ENCODE results near the gene ZNF382.
"Not testable (repeated sequence)": the region's sequence is repeated elsewhere in the genome, so short reads cannot be mapped to it uniquely, and the experiment has no call there.

The ZNF382 gene

GRCh38 chr19:36605101-36605876, at the start of gene ZNF382:
ZNF382 (plus strand) TSS chr19:36605313; CDS start chr19:36609915, 4,602 bp downstream.
- DNase-seq (ENCODE audit: low spot score) = peak; percentile 99

- no peak for DNase-seq (ENCODE audit: low spot score)
Measured at GRCh38 chr19:36564391-36564790, 40.7 kb upstream of the ZNF382 start.

DNA sequence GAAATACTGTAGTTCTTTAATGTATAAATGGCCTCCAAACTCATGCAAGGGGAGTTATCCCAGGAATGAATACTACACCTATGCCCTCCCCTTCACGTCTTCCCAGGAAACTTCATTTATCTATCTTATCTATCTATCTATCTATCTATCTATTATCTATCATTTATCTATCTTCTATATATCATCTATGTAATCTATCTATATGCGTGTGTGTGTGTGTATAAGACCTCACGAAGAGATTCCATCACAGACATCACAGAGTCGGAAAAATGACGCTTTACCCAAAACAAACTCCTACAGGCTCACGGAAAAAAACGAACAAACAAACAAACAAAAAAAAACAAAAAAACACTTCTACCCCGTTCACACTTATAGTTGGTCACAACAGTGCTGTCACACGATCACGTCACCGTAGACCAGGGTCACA, 32.5 kb upstream of the ZNF382 start:
- no peak for DNase-seq (ENCODE audit: low spot score)

DNA sequence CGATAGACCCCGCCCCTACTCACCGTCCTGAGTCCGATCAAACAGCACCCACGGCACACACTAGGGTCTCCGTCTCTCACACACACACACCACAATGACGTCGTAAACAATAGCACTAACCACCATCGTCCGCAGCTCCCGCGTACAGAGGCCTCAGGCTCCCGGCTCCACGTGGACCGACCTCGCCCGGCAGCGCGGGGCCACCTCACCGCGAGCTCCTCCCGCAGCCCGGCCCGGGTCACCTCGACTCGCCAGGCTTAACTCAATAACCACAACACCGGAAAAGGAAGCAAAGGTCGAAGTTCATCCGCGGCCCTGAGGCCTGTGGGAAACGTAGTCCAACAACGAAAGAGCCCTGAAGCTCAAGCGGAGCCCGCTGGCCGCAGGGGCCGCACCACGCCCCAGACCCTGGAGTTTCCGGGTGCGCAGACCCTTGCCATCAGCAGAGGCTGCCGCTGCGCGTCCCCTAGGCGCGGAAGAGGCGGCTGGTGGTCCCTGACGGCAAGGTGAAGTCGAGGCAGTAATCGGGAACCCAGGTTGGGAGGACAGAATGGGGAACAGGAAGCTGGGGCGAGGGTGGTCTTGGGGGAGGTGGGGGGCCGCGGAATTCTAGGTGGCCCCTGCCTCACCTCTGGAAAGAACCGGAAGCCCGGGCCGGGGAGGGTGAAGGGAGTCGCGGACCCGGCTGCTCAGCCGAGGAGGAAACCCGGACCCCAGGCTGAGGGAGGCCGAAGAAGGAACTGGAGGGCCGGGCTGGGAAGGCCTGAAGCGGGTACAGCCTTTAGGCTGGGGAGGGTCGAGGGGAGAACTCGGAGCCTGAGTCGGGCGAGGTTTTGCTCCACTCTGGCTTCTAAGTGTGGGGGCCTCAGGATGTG, 31.9 kb upstream of the ZNF382 start, which contains the start of gene ZNF529:
Gene ZNF529 (minus strand): TSS at position 273 of the 875 bp plus-strand sequence. CDS start 946 bp downstream, outside the sequence.
- peak; percentile 92 for DNase-seq (ENCODE audit: low spot score)

GRCh38 chr19:36573895-36574720, 31.0 kb upstream of the ZNF382 start:
- no peak for DNase-seq (ENCODE audit: low spot score)

DNA sequence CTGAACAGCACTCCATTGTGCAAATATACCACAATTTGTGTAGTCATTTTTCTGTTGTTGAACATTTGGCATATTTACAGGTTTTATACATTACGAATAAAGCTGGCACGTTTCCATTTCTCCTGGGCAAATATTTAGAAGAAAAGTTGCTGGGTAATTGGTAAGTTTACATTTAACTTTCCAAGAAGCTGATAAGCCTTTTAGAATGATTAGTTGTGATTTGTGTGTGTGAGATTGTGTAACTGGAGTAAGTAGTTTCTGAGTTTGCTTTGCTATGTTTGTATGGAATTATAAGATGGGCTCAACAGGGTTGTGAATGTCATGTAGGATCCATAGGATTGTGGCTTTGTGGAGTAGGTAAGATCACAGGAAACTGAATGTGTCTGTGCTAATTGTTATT, 30.4 kb upstream of the ZNF382 start:
- no peak for DNase-seq (ENCODE audit: low spot score)

DNA sequence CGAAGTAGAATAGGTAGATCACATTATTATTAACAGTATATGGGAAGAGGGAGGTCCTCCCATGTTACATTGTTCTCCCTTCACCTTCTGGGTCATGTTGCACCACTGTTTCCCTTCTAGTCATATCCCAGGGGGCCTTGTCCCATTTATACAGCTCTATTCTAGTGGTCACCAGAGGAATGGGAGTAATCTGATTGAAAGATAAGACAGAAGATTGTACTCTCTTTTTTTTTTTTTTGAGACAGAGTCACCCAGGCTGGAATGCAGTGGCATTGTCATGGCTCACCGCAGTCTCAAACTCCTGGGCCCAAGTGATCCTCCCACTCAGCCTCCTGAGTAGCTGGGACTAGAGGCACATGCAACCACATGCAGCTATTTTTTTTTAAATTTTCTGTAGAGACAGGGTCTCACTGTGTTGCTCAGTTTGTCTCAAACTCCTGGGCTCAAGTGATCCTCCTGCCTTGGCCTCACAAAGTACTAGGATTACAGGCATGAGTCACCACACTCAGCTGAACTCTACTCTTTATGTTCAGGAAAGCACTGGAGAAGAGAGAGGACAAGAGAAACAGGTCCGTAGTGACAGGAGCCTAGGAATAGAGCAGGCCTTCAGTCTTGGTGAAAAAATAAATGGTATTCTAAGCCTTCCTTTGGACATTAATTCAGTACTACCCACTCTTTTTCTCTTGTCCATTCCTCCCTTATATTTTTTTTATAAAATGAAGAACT, 27.7 kb upstream of the ZNF382 start:
- DNase-seq (ENCODE audit: low spot score) = no peak

DNA sequence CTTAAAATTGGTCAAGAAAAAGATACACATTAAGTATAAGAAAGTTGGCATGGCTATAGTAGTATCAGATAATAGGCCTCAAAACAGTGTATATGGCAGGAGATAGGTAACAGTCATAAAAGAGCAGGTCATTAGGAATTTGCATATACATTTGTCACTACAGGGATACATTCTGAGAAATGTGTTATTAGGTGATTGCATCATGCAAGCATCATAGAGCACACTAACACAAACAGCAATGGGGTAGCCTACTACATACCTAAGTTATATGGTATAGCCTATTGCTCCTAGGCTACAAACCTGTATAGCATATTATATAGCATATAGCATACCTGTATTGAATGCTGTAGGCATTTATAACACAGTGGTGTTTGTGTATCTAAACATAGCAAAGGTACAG, 25.9 kb upstream of the ZNF382 start:
- no peak for DNase-seq (ENCODE audit: low spot score)

DNA sequence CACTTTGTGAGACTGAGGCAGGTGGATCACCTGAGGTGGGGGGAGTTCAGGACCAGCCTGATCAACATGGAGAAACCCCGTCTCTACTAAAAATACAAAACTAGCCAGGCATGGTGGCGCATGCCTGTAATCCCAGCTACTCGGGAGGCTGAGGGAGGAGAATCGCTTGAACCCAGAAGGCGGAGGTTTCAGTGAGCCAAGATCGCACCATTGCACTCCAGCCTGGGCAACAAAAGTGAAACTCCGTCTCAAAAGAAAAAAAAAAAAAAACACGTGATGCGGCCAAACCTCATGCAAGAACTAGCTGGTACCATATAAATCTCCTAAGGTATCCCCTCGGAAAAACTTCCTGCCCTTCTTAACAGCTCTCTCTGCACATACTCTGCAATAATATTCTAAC, 2.4 kb upstream of the ZNF382 start:
- DNase-seq (ENCODE audit: low spot score) = not testable (repeated sequence)

GRCh38 chr19:36604656-36605100, 435 bp upstream of the ZNF382 start:
- peak; percentile 89 for DNase-seq (ENCODE audit: low spot score)

- no peak for DNase-seq (ENCODE audit: low spot score)
Measured at GRCh38 chr19:36605877-36606478, 865 bp downstream of the ZNF382 start.

DNA sequence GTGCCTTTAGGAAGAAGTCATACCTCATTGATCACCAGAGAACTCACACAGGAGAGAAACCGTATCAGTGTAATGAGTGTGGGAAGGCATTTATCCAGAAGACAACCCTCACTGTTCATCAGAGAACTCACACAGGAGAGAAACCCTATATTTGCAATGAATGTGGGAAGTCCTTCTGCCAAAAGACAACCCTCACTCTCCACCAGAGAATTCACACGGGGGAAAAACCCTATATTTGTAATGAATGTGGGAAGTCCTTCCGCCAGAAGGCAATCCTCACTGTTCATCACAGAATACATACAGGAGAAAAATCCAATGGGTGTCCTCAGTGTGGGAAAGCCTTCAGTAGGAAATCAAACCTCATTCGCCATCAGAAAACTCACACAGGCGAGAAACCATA, 21.9 kb downstream of the ZNF382 start:
- no peak for DNase-seq (ENCODE audit: low spot score)

DNA sequence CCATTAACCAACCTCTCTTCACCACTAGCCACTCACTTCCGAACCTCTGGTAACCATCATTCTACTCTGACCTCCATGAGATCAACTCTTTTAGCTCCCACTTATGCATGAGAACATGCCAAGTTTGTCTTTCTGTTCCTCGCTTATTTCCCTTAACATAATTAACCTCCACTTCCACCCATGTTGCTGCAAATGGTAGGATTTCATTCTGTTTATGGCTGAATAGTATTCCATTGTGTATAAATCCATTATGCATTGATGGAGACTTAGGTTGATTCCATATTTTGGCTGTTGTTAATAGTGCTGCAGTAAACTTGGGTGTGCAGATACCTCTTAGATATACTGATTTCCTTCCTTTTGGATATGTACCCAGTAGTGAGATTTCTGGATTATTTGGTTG, 30.2 kb downstream of the ZNF382 start:
- no peak for DNase-seq (ENCODE audit: low spot score)

DNA sequence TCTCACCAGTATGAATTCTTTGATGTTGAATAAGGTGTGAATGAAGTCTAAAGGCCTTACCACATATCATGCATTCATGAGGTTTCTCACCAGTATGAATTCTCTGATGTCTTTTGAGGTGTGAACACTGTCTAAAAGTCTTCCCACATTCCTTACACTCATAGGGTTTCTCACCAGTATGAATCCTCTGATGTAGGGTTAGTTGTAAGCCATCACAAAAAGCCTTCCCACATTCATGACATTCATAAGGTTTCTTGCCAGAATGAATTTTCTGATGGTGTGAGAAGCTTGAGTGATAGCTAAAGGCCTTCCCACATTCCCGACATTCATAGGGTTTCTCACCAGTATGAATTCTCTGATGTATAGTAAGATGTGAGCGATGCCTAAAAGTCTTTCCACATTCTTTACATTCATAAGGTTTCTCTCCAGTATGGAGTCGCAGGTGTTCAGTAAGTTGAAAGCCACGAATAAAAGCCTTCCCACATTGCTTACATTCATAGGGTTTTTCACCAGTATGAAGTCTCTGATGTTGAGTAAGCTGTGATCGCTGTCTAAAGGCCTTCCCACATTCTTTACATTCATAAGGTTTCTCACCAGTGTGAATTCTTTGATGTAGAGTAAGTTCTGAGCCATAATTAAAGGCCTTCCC, 33.9 kb downstream of the ZNF382 start:
- no peak for DNase-seq (ENCODE audit: low spot score)

DNA sequence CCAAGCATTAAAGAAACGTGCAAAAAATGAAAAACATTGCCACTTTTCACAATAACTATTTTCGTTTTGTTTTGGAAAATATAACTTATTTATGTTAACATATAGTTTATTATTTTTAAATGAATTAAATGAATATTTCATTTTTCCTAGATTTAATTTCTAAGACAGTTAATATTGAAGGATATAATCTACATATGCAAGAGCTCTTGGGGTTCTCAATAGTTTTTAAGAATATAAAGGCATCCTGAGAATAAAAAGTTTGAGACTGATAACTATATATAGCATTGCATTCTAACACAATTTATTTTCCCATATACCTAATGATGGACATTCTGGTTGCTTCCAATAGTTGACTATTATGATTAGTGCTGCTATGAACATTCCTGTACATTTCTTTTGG, 41.6 kb downstream of the ZNF382 start:
- DNase-seq (ENCODE audit: low spot score) = no peak

- DNase-seq (ENCODE audit: low spot score) = no peak
Measured at GRCh38 chr19:36652958-36653357, 47.8 kb downstream of the ZNF382 start.

DNA sequence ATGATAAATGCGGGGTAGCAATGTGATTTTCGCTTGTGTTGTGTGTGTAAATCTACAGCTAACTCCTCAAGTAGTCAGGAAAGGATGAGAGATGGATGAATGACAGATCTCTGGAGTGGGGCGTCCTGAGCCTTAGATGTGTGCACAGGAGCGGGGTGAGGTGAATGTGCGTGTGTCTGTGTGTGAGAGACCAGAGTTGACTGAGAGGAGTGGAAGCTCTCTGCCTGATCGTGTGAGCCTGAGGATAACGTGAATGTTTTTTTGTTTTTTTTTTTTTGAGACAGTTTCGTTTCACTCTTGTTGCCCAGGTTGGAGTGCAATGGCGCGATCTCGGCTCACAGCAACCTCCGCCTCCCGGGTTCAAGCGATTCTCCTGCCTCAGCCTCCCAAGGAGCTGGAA, 60.7 kb downstream of the ZNF382 start:
- no peak for DNase-seq (ENCODE audit: low spot score)

- DNase-seq (ENCODE audit: low spot score) = no peak
Measured at GRCh38 chr19:36668646-36669045, 63.5 kb downstream of the ZNF382 start.

GRCh38 chr19:36672368-36672767, 67.3 kb downstream of the ZNF382 start:
- no peak for DNase-seq (ENCODE audit: low spot score)

- no peak for DNase-seq (ENCODE audit: low spot score)
Measured at GRCh38 chr19:36674201-36674600, 69.1 kb downstream of the ZNF382 start.

Measured in D341Med (cell line).